HG03469 (cell line): ENCODE results near the gene LPCAT1.
"Not testable (repeated sequence)": the region's sequence is repeated elsewhere in the genome, so short reads cannot be mapped to it uniquely, and the experiment has no call there.

Experiments
- ATAC-seq: cut with Tn5 transposase; IDR thresholded peaks from one replicate; pipeline ENCODE4 v1.9.1; 2021; ENCODE audit warnings: mild to moderate bottlenecking, moderate library complexity, moderate number of reproducible peaks; ENCODE audit not compliant: unreplicated experiment

The LPCAT1 gene

GRCh38 chr5:1431021-1431811 is 92.5 kb downstream of the LPCAT1 start:
- ATAC-seq: no peak

- ATAC-seq: no peak
Measured at GRCh38 chr5:1430121-1430795, 93.5 kb downstream of the LPCAT1 start.

GRCh38 chr5:1429496-1429895 is 94.3 kb downstream of the LPCAT1 start:
- no peak for ATAC-seq

GRCh38 chr5:1429066-1429465 is 94.7 kb downstream of the LPCAT1 start:
- ATAC-seq: no peak

GRCh38 chr5:1428107-1428506 is 95.7 kb downstream of the LPCAT1 start:
- no peak for ATAC-seq

GRCh38 chr5:1424716-1425115 is 99.0 kb downstream of the LPCAT1 start:
- no peak for ATAC-seq

GRCh38 chr5:1423901-1424603 is 99.7 kb downstream of the LPCAT1 start:
- no peak for ATAC-seq

GRCh38 chr5:1422522-1422921 is 101.2 kb downstream of the LPCAT1 start:
- ATAC-seq: not testable (repeated sequence)

- no peak for ATAC-seq
Measured at GRCh38 chr5:1421521-1422341, 102.0 kb downstream of the LPCAT1 start.

GRCh38 chr5:1420211-1421195 is 103.3 kb downstream of the LPCAT1 start:
- ATAC-seq: no peak

- no peak for ATAC-seq
Measured at GRCh38 chr5:1419476-1420210, 104.1 kb downstream of the LPCAT1 start.

- no peak for ATAC-seq
Measured at GRCh38 chr5:1418921-1419280, 104.9 kb downstream of the LPCAT1 start.

- ATAC-seq: no peak
Measured at GRCh38 chr5:1418238-1418920, 105.4 kb downstream of the LPCAT1 start.

- ATAC-seq: no peak
Measured at GRCh38 chr5:1417586-1418225, 106.1 kb downstream of the LPCAT1 start.

- ATAC-seq: no peak
Measured at GRCh38 chr5:1416856-1417469, 106.8 kb downstream of the LPCAT1 start.

- no peak for ATAC-seq
Measured at GRCh38 chr5:1415626-1416360, 108.0 kb downstream of the LPCAT1 start.

- ATAC-seq: no peak
Measured at GRCh38 chr5:1415059-1415425, 108.7 kb downstream of the LPCAT1 start.
